Upper lobe of right lung (tissue), 1 donor: ENCODE measurements around the gene CXXC5. TPM values are rescaled to one million over a fixed set of nuclear protein-coding genes. Genes with fewer than 3 reads are reported as not detected.

Experiments
- ATAC-seq: fragments of 200-7000 bp; cut with Tn5 transposase; one replicate; pipeline ENCODE4 v1.9.1; 2020; ENCODE audit warnings: mild to moderate bottlenecking, moderate library complexity
- DNase-seq: peaks from one replicate; pipeline ENCODE4 v3.0.0-alpha.2; 2020
- H3K27ac ChIP-seq: fragments of 200-600 bp; one replicate; pipeline ENCODE4 v1.8.0; 2022
- H3K27me3 ChIP-seq: fragments of 200-600 bp; one replicate; pipeline ENCODE4 v1.8.0; 2022; ENCODE audit warnings: mild to moderate bottlenecking
- H3K36me3 ChIP-seq: fragments of 200-600 bp; one replicate; pipeline ENCODE4 v1.8.0; 2022
- H3K4me1 ChIP-seq: fragments of 200-600 bp; one replicate; pipeline ENCODE4 v1.8.0; 2022
- H3K4me3 ChIP-seq: fragments of 200-600 bp; one replicate; pipeline ENCODE4 v1.8.0; 2022; ENCODE audit warnings: mild to moderate bottlenecking
- H3K9me3 ChIP-seq: fragments of 200-600 bp; one replicate; pipeline ENCODE4 v1.8.0; 2022
- intact Hi-C: fragments of 100-400 bp; cut with DNase I; formaldehyde crosslinking; loops from one replicate; pipeline ENCODE4 v1.11.0; 2022
- total RNA-seq: library from RNA; stranded (reverse); fragmentation: NEBNext Ultra II Directional; extraction: Animal tissue kit (Norgen Biotek cat#: 25700); gene quantifications from one replicate; pipeline ENCODE4 v1.2.1, GENCODE V29; 2021
- TF ChIP-seq, protein P1 (sequence below): fragments of 200-600 bp; IDR thresholded peaks from one replicate; pipeline ENCODE4 v1.8.0; 2022; ENCODE audit warnings: antibody characterized with exemption
- donor health status: DM: no; HTN: yes; CAD: no; lungs with severe emphysema.

The CXXC5 gene
- total RNA-seq, 1 donor from 2014 or later, result 30.6 TPM

DNA sequence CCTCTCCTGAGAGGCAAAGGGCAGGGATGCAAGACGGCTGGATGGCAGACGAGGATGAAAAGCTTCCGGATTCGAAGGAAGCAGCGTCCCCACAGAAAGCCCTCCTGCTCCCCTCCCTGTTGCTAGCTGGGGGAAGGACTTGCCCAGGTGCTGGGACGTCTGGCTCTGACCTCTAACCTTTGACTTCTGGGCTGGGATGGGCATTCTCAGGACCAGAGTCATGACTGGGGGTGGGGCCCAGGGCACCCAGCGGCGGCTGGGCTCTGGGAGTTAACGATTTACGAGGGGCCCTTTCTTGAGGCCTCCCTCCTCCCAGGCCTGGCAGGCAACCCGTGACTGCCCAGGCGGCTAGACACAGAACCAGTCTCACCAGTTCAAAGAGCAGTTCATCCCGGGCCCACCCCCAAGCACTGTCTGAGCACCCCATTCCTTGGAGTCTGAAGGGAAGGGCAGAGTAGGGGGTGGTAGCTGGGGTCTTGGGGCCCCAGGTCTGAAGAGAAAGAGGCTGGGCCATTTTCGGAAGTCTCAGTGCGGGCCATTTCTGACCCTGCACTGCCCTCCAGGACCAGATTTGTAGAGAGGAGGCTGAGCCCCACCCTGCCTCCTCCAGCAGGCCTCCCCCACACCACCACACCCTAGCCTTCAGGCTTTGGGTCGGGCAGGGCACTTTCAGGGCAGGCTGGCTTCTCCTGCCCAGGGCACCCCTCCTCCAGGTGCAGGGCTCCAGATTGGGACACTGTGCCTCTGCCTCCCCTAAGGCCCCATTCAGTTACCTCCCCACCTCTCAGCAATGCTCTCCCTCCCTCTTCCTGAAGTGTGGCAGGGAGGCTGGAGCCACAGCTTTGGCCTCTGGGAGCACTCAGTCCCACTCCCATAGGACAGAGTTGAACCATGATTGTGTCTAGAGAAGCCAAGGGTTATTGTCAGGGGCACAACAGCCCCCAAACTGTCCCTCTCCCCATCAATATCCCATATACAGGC lies 5.0 kb upstream of the CXXC5 start:
- ATAC-seq, result peak; percentile 59
- TF ChIP-seq, protein P1, sequence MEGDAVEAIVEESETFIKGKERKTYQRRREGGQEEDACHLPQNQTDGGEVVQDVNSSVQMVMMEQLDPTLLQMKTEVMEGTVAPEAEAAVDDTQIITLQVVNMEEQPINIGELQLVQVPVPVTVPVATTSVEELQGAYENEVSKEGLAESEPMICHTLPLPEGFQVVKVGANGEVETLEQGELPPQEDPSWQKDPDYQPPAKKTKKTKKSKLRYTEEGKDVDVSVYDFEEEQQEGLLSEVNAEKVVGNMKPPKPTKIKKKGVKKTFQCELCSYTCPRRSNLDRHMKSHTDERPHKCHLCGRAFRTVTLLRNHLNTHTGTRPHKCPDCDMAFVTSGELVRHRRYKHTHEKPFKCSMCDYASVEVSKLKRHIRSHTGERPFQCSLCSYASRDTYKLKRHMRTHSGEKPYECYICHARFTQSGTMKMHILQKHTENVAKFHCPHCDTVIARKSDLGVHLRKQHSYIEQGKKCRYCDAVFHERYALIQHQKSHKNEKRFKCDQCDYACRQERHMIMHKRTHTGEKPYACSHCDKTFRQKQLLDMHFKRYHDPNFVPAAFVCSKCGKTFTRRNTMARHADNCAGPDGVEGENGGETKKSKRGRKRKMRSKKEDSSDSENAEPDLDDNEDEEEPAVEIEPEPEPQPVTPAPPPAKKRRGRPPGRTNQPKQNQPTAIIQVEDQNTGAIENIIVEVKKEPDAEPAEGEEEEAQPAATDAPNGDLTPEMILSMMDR, result no peak
- peak; percentile 82 for DNase-seq
- Histone ChIP-seq H3K4me3 (no peak overlapping the region), H3K27me3 (no peaks in the 10 kb centered on the region), H3K36me3 (no peaks in the 10 kb centered on the region), H3K27ac (peak overlapping the region; percentile 9), H3K4me1 (peaks cover 31% of the 10 kb centered on the region), H3K9me3 (no peaks in the 10 kb centered on the region)
- intact Hi-C loops, result no loop called here

DNA sequence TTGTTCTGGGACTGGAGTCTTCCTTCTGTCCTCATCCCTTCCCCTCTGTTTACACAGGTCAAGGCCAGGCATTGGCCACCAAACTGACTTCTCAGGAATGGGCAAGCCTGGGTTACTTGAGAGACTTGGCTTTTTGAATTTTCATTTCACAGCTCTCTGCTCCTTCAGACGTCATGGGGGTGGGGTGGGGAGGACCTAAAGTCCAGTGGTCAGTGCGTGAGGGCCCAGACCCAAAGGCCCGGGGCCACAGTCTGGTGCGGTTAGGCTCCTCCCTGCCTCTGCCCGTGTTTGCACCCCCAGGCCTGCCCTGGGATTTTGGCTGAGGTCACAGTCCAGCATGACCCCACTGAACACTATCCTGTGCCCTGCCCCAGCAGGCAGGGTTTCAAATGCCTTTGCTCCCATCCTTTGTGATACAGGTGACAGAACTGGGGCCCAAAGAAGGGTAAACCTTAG lies 4.1 kb upstream of the CXXC5 start:
- intact Hi-C loops, result no loop called here

DNA sequence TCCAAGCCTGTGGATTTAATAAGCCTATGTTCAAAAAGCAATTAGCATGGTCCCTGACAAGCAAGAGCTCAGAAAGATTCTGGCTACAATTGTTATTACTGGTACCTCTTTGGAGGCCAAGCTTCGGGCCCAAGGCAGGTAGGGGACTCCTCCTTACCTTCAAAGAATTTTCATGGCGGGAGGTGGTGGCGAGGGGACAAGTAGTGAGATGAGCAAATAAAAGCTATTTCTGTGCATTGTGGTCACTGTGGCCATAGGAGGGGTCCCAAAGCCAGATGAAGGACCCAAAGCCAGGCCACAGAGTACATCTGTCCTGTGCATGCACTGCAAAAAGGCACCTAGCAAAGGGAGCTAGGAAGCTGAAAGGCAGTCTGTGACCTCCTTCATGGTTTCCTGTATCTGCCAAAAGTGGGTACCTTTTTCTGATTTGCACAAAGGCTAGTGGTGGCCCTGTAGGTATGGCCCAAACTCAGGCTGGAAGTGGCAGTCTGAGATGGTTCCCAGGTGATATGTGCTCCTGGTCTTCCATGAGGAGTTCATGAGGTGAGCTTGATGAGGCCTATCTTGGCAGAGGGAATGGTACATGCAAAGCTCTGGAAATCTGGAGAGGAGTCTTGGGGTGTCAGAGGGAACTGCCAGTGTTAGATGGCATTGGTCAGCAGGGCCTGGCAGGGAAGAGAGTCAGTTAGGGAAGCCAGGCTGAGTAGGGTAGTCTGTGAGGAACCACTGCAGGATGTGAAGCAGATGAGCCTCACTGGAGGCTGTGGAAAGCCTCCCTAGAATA lies 3.3 kb upstream of the CXXC5 start:
- ATAC-seq (no peak), DNase-seq (peak; percentile 16)
- Histone ChIP-seq H3K27ac (no peak overlapping the region), H3K36me3 (no peaks in the 10 kb centered on the region), H3K4me1 (peaks cover 23% of the 10 kb centered on the region), H3K27me3 (no peaks in the 10 kb centered on the region), H3K9me3 (no peaks in the 10 kb centered on the region), H3K4me3 (no peak overlapping the region)
- TF ChIP-seq, protein P1, result no peak
- intact Hi-C loops, result no loop called here

More for the DNA sequence above, 4.1 kb upstream of the CXXC5 start:
- Histone ChIP-seq H3K27ac (peak overlapping the region; percentile 9), H3K4me3 (no peak overlapping the region), H3K9me3 (no peaks in the 10 kb centered on the region), H3K4me1 (peaks cover 23% of the 10 kb centered on the region), H3K36me3 (no peaks in the 10 kb centered on the region), H3K27me3 (no peaks in the 10 kb centered on the region)
- DNase-seq, result peak; percentile 39
- ATAC-seq, result no peak
- TF ChIP-seq, protein P1, result no peak

DNA sequence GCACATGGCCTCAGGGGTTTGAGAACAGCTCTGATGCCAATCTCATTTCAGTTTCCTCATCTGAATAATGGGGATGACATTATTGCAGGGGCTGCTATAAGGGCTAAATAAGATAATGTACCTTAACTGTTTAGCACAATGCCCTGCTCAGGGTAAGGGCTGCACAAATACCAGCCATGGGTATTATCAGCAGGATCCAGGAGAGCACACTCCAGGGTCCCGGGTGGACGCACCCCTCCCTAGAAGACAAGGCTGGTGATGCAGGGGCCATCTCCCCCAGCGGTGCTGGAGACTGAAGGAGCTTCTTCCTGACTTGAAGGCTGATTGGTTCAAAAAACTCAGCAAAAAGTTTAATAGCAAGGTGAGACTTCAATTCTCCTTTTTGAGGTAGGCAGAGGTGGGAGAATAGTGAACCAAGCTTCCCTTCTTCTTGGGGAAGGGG lies 2.7 kb upstream of the CXXC5 start:
- ATAC-seq (no peak), DNase-seq (peak; percentile 35)
- Histone ChIP-seq H3K4me1 (peaks cover 28% of the 10 kb centered on the region), H3K4me3 (no peak overlapping the region), H3K36me3 (no peaks in the 10 kb centered on the region), H3K9me3 (no peaks in the 10 kb centered on the region), H3K27ac (no peak overlapping the region), H3K27me3 (no peaks in the 10 kb centered on the region)
- intact Hi-C loops, result no loop called here
- TF ChIP-seq, protein P1, result no peak

DNA sequence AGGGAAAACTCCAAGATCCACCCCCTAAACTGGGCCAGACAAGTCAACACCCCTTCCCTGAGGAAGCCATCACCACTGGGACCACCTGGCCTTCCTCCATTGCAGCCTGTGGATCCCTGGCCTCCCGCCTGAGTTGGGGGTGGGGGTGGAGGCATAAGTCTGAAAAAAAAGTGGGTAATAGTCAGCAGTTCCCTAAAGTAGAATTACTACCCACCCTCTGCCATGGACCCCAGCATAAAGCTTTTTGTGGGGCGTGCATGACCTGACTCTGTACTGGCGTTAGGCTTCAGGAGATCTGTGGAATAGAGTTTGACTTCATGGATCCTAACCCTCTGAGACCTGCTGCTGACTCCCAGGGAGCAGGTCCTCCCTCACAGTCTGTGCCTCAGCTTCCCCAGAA lies 2.0 kb upstream of the CXXC5 start:
- Histone ChIP-seq H3K4me1 (peaks cover 34% of the 10 kb centered on the region), H3K27ac (no peak overlapping the region), H3K27me3 (no peaks in the 10 kb centered on the region), H3K4me3 (no peak overlapping the region), H3K9me3 (no peaks in the 10 kb centered on the region), H3K36me3 (no peaks in the 10 kb centered on the region)
- intact Hi-C loops, result no loop called here
- TF ChIP-seq, protein P1, result no peak
- DNase-seq, result peak; percentile 41
- ATAC-seq, result no peak
